Testis (tissue), 5 donors: ENCODE results near the gene KLHL10. TPM values are rescaled to one million over a fixed set of nuclear protein-coding genes. Genes with fewer than 3 reads are reported as not detected.

Experiments used
- DNase-seq: peaks from one replicate; pipeline ENCODE4 v3.0.0-alpha.2; 2019
- H3K27ac ChIP-seq, 2 donors: fragments of 200-600 bp; sonication (generic); one replicate each; pipeline ENCODE4 v1.5.1; 2019
- H3K27me3 ChIP-seq: fragments of 200-600 bp; sonication (generic); one replicate; pipeline ENCODE4 v1.5.1; 2019
- H3K36me3 ChIP-seq: fragments of 200-600 bp; sonication (generic); one replicate; pipeline ENCODE4 v1.5.1; 2017; ENCODE audit warnings: low read depth; ENCODE audit errors: missing control alignments
- H3K4me1 ChIP-seq: fragments of 200-600 bp; sonication (generic); one replicate; pipeline ENCODE4 v1.5.1; 2019
- H3K4me3 ChIP-seq, 2 donors: fragments of 200-600 bp; sonication (generic); one replicate each; pipeline ENCODE4 v1.5.1; 2017 to 2019
- H3K9me3 ChIP-seq: fragments of 200-600 bp; sonication (generic); one replicate; pipeline ENCODE4 v1.5.1; 2017
- POLR2A ChIP-seq: fragments of 450-650 bp; IDR thresholded peaks from one replicate; pipeline ENCODE4 v1.6.1; 2017; ENCODE audit warnings: antibody characterized with exemption, mild to moderate bottlenecking, moderate library complexity
- WGBS, 2 donors: methylation state at CpG; one replicate each; pipeline ENCODE4 v1.1.5; 2018; 5-methylcytosine and 5-hydroxymethylcytosine counted together
- intact Hi-C: fragments of 100-400 bp; cut with DNase I; formaldehyde crosslinking; loops from one replicate; pipeline ENCODE4 v1.15.1; 2023; ENCODE audit warnings: low total_unique reads
- long read RNA-seq, 2 donors: transcript quantifications; one replicate each; lab custom pipeline, GENCODE V29; 2026
- polyA plus RNA-seq: library from polyadenylated mRNA; stranded (reverse); fragments of 350-450 nt; fragmentation: Illumina TruSeq; extraction: RNeasy Lipid Tissue Mini Kit (QIAGEN cat#74804); gene quantifications from one replicate; pipeline ENCODE4 v1.2.3, GENCODE V29; 2014; ENCODE audit warnings: low read depth, low replicate concordance; ENCODE audit not compliant: insufficient read depth
- total RNA-seq, 2 donors: library from RNA; depleted of rRNA; stranded (reverse); fragments of >200 nt; gene quantifications; one replicate each; pipeline ENCODE4 v1.2.3, GENCODE V29; 2016
- TF ChIP-seq, protein P1 (sequence below), 3 experiments: fragments of 450-650 bp in 2 of 3; fragments of 200-600 bp in 1 of 3; sonication (generic) in 1 of 3; IDR thresholded peaks; one replicate each; pipeline ENCODE4 v1.5.1; 2016 to 2019; ENCODE audit warnings: antibody characterized with exemption in 3 of 3, mild to moderate bottlenecking in 2 of 3, moderate library complexity in 1 of 3

The KLHL10 gene
- total RNA-seq, result 10 to 100 TPM; 31.8 to 76.3 TPM
- 130 TPM for polyA plus RNA-seq
- long read RNA-seq, donor 1, result 0 reads
- long read RNA-seq, donor 2, result 0 reads

DNA sequence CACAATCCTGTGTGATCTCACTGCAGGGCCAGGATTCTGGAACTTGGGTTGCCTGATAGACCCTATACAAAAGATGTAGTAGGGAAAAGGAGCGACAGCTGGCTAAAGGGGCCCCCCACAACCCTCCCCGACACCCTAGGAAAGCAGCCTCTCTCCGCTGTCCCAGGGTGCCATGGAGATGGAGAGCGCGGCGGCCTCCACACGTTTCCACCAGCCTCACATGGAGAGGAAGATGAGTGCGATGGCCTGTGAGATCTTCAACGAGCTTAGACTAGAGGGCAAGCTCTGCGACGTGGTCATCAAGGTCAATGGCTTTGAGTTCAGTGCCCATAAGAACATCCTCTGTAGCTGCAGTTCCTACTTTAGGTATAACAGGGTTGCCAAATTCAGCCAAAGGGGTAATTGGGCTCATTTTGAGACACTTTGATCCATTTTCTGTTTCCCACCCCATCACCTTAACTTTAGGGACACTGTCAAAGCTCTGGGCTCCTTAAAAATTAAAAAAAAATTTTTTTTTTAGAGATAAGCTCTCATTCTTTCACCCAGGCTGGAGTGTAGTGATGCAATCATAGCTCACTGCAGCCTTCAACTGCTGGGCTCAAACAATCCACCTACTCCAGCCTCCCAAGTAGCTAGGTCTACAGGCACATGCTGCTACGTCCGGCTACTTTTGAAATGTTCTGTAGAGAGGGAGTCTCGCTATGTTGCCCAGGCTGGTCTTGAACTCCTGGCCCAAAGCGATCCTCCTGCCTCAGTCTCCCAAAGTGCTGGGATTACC lies at the start of gene KLHL10:
Gene KLHL10 (plus strand): TSS at position 65 of the 778 bp plus-strand sequence. CDS start 108 bp downstream, at position 173.
- H3K4me3 ChIP-seq, result no peak within 1 kb of the TSS

DNA sequence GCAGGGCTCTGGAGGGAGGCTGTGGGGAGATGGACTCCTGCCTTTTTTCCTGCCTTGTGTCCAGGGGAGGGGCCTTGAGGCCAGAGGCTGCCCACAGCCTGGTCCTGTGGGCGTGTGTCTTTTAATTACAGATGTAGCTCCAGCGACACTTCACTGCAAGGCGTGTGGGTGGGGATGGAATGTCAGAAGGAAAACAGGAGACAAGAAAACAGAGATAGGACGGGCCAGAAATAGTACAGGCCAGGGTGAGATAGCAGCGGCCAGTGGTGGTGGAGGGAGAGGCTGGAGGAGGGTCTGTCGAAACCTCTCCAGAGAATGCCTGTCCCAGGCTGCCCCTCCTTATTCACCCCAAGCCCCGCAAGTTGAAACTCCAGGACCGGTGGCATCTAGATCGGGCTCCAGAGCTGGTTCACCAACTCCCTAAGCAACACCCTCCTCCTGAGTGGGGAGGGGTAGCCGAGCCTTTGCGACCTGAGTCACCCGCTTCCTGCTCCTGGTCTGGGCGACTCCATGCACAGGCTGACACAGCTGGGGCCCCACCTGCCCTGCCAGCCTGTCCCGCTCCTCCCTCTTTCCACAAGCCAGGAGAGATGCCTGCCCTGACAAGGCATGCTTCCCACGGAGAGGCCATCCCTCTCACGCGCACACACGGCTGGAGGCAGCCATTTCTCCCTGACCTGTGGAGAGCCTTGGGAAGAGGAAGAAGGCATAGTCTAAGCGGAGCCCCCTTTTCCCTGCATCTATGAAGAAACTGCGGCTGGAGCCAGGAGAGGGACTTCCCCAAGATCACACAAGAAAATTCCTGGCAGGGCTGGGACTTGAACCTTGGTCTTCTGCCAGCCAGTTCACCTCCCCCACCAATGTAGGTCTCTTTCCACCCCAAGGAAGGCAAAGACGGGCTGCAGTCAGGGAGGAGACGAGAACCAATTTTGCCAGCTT lies 44.5 kb upstream of the KLHL10 start:
- H3K9me3 ChIP-seq, result no peaks in the 10 kb centered on the region
- no peak for TF ChIP-seq POLR2A
- TF ChIP-seq, protein P1, sequence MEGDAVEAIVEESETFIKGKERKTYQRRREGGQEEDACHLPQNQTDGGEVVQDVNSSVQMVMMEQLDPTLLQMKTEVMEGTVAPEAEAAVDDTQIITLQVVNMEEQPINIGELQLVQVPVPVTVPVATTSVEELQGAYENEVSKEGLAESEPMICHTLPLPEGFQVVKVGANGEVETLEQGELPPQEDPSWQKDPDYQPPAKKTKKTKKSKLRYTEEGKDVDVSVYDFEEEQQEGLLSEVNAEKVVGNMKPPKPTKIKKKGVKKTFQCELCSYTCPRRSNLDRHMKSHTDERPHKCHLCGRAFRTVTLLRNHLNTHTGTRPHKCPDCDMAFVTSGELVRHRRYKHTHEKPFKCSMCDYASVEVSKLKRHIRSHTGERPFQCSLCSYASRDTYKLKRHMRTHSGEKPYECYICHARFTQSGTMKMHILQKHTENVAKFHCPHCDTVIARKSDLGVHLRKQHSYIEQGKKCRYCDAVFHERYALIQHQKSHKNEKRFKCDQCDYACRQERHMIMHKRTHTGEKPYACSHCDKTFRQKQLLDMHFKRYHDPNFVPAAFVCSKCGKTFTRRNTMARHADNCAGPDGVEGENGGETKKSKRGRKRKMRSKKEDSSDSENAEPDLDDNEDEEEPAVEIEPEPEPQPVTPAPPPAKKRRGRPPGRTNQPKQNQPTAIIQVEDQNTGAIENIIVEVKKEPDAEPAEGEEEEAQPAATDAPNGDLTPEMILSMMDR (IDR thresholded peaks at IDR 0.05), result no peak
- H3K27me3 ChIP-seq, result no peaks in the 10 kb centered on the region
- WGBS, 2 donors, result 29 to 55% methylated on average over 11 to 22 of the region's 22 CpGs
- no peaks in the 10 kb centered on the region for H3K36me3 ChIP-seq
- peaks cover 22% of the 10 kb centered on the region for H3K4me1 ChIP-seq
- intact Hi-C loops, result loop anchor here (10.0 kb wide), 1 partner anchor 58 kb away; the partner anchor contains the start of gene HAP1
- no peak overlapping the region for H3K4me3 ChIP-seq
- peak; percentile 68 for DNase-seq
- H3K27ac ChIP-seq, result peak overlapping the region; percentile 50 to 56

More for the DNA sequence above, at the start of gene KLHL10:
- no peaks in the 10 kb centered on the region for H3K36me3 ChIP-seq
- H3K27me3 ChIP-seq, result no peaks in the 10 kb centered on the region
- peaks cover 5% of the 10 kb centered on the region for H3K4me1 ChIP-seq
- intact Hi-C loops, result no loop called here
- H3K9me3 ChIP-seq, result no peaks in the 10 kb centered on the region
- TF ChIP-seq POLR2A, result no peak
- TF ChIP-seq, protein P1 (IDR thresholded peaks at IDR 0.05), result no peak
- whole genome bisulfite sequencing, 2 donors, result 93% methylated on average over 15 of the region's 15 CpGs
- no peak for DNase-seq
- no peak within 1 kb of the TSS for H3K27ac ChIP-seq

DNA sequence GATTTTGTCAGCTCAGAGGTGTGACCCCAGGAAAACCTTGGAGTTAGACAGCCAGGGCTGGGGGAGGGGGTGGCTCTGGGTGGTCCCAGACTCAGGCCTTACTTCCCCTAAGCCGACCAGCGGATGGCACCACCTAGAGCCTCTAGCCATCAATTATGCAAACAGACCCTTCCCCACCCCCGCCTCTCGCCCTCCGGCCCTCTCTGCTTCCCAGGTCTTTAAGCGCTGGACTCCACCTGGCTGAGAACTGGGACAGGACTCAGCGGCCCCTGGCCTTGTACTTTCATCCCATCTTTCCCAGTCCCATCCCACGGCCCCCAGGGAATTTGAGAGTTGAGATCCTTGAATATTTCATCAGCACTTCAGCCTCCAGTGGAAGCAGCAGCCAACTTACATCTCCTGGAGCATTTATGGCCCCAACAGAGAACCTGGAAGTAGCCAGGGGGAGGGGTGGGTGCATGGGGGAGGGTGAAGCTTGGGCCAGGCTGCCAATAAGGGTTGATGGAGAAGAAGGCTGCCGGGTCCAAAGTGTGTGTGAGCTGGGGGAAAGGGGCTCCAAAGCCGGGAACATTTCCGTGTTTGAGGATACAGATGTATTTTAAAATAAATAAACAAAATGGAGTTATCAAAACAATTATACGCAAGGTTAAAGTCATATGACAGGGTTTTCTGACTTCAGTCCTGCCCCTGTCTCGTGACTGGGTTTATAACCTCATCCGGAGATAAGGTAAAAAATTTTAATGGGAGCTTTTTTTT lies 43.7 kb upstream of the KLHL10 start:
- WGBS, 2 donors, result 63 to 69% methylated on average over 11 to 14 of the region's 14 CpGs
- H3K9me3 ChIP-seq, result no peaks in the 10 kb centered on the region
- peaks cover 22% of the 10 kb centered on the region for H3K4me1 ChIP-seq
- no peaks in the 10 kb centered on the region for H3K36me3 ChIP-seq
- H3K27me3 ChIP-seq, result no peaks in the 10 kb centered on the region
- no peak for TF ChIP-seq POLR2A
- TF ChIP-seq, protein P1 (IDR thresholded peaks at IDR 0.05), result no peak
- H3K4me3 ChIP-seq, result no peak overlapping the region
- intact Hi-C loops, result loop anchor here (10.0 kb wide), 1 partner anchor 59 kb away; the partner anchor contains the start of gene HAP1
- no peak for DNase-seq
- H3K27ac ChIP-seq, result peak overlapping the region; percentile 50 to 56

DNA sequence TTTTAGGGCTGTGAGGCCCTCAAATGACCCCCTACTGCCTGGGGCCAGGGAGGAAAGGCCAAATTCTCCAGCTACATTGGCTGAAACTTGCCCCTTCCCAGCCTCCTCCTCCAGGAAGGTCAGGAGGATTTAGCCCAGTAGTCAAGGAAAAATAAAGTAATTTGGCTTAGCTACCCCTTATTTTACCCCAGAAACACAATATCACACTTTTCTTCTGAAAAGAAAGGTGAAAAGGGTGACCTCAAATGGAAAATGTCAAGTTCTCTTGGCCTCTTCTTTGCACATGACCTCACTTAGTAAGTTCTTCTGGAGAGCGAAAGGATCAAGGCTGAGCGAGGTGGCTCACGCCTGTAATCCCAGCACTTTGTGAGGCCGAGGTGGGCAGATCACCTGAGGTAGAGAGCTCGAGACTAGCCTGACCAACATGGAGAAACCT lies 43.1 kb upstream of the KLHL10 start:
- Histone ChIP-seq H3K27me3 (no peaks in the 10 kb centered on the region), H3K27ac (no peak overlapping the region), H3K36me3 (no peaks in the 10 kb centered on the region), H3K9me3 (no peaks in the 10 kb centered on the region), H3K4me1 (peaks cover 22% of the 10 kb centered on the region), H3K4me3 (no peak overlapping the region)
- WGBS, 2 donors, result 95 to 96% methylated on average over 5 of the region's 5 CpGs
- TF ChIP-seq, protein P1 (IDR thresholded peaks at IDR 0.05), result no peak
- DNase-seq, result no peak
- intact Hi-C loops, result loop anchor here (10.0 kb wide), 1 partner anchor 60 kb away; the partner anchor contains the start of gene HAP1
